Osteoblast (primary cell): ENCODE measurements around the gene TMUB2. TPM values are rescaled to one million over a fixed set of nuclear protein-coding genes. Genes with fewer than 3 reads are reported as not detected.
A peak's percentile ranks its signal among the peaks of the same experiment; 100 is the strongest.

ENCODE experiments used
- DNase-seq: peaks from one replicate; pipeline ENCODE4 v3.0.0; 2011; ENCODE audit warnings: low spot score, mixed read lengths; ENCODE audit not compliant: insufficient read length; ENCODE audit errors: missing footprints
- H2AFZ ChIP-seq: 2 replicates; pipeline ENCODE4 v1.6.0; 2011; ENCODE audit warnings: mild to moderate bottlenecking, low read length
- H3K27ac ChIP-seq: 2 replicates; pipeline ENCODE4 v1.5.1; 2011; ENCODE audit warnings: mild to moderate bottlenecking, low read depth, low read length, moderate library complexity
- H3K27me3 ChIP-seq: 2 replicates; pipeline ENCODE4 v1.6.0; 2012; ENCODE audit warnings: mild to moderate bottlenecking, control low read depth, inconsistent platforms, low read length, moderate library complexity; ENCODE audit not compliant: insufficient read depth
- H3K36me3 ChIP-seq: 2 replicates; pipeline ENCODE4 v1.5.1; 2011; ENCODE audit warnings: mild to moderate bottlenecking, low read length, control low read depth, moderate library complexity; ENCODE audit not compliant: insufficient read depth
- H3K4me1 ChIP-seq: 2 replicates; pipeline ENCODE4 v1.5.1; 2011; ENCODE audit warnings: mild to moderate bottlenecking, low read length, control low read depth, moderate library complexity; ENCODE audit not compliant: insufficient read depth
- H3K4me2 ChIP-seq: 2 replicates; pipeline ENCODE4 v1.6.0; 2011; ENCODE audit warnings: mild to moderate bottlenecking, low read length; ENCODE audit not compliant: insufficient read depth
- H3K4me3 ChIP-seq: fragments of 200-600 bp; sonication (generic); 3 replicates; pipeline ENCODE4 v1.5.1; 2012; ENCODE audit warnings: mild to moderate bottlenecking, low read length, inconsistent platforms; ENCODE audit not compliant: insufficient read depth
- H3K79me2 ChIP-seq: 2 replicates; pipeline ENCODE4 v1.6.0; 2012; ENCODE audit warnings: mild to moderate bottlenecking, low read length, control low read depth, inconsistent platforms; ENCODE audit not compliant: insufficient read depth
- H3K9me3 ChIP-seq: 2 replicates; pipeline ENCODE4 v1.5.1; 2011; ENCODE audit warnings: low read depth, low read length, control low read depth
- H4K20me1 ChIP-seq: 2 replicates; pipeline ENCODE4 v1.6.0; 2012; ENCODE audit warnings: mild to moderate bottlenecking, low read length, control low read depth; ENCODE audit not compliant: insufficient read depth
- CTCF ChIP-seq: IDR thresholded peaks from 2 replicates; pipeline ENCODE4 v1.5.1; 2011; ENCODE audit warnings: mild to moderate bottlenecking, low read depth, low read length, moderate library complexity; ENCODE audit errors: extremely low read depth
- total RNA-seq: library from RNA; depleted of rRNA; stranded (reverse); fragments of >200 nt; gene quantifications from 2 replicates; pipeline ENCODE4 v1.2.3, GENCODE V29; 2012

Gene TMUB2
- total RNA-seq, 1 donor, result 27.9 TPM

GRCh38 chr17:44205962-44206824, 19.4 kb downstream of the TMUB2 start:
- H3K4me1 ChIP-seq, result peaks cover 33% of the 10 kb centered on the region
- peak; percentile 21 for TF ChIP-seq CTCF
- H3K9me3 ChIP-seq, result no peaks in the 10 kb centered on the region
- no peak overlapping the region for H2AFZ ChIP-seq
- DNase-seq, result peak; percentile 58
- H3K27me3 ChIP-seq, result no peaks in the 10 kb centered on the region
- H3K79me2 ChIP-seq, result no peaks in the 10 kb centered on the region
- H3K36me3 ChIP-seq, result peaks cover 41% of the 10 kb centered on the region
- peaks cover 13% of the 10 kb centered on the region for H4K20me1 ChIP-seq
- H3K27ac ChIP-seq, result no peak overlapping the region
- no peak overlapping the region for H3K4me3 ChIP-seq
- H3K4me2 ChIP-seq, result no peak overlapping the region

- no peak overlapping the region for H3K27ac ChIP-seq
- H3K27me3 ChIP-seq, result no peaks in the 10 kb centered on the region
- TF ChIP-seq CTCF, result no peak
- peaks cover 13% of the 10 kb centered on the region for H4K20me1 ChIP-seq
- no peak overlapping the region for H3K4me2 ChIP-seq
- H3K9me3 ChIP-seq, result no peaks in the 10 kb centered on the region
- H3K79me2 ChIP-seq, result no peaks in the 10 kb centered on the region
- no peak overlapping the region for H3K4me3 ChIP-seq
- peaks cover 45% of the 10 kb centered on the region for H3K36me3 ChIP-seq
- no peak overlapping the region for H2AFZ ChIP-seq
- DNase-seq, result no peak
- H3K4me1 ChIP-seq, result peaks cover 33% of the 10 kb centered on the region
Measured at GRCh38 chr17:44206825-44207155, 20.0 kb downstream of the TMUB2 start.

GRCh38 chr17:44207319-44207718, 20.5 kb downstream of the TMUB2 start:
- H3K4me1 ChIP-seq, result peaks cover 33% of the 10 kb centered on the region
- peak; percentile 34 for DNase-seq
- no peaks in the 10 kb centered on the region for H3K79me2 ChIP-seq
- no peak overlapping the region for H2AFZ ChIP-seq
- no peaks in the 10 kb centered on the region for H3K27me3 ChIP-seq
- H3K4me2 ChIP-seq, result no peak overlapping the region
- H4K20me1 ChIP-seq, result peaks cover 13% of the 10 kb centered on the region
- H3K27ac ChIP-seq, result no peak overlapping the region
- TF ChIP-seq CTCF, result no peak
- H3K36me3 ChIP-seq, result peaks cover 45% of the 10 kb centered on the region
- no peaks in the 10 kb centered on the region for H3K9me3 ChIP-seq
- no peak overlapping the region for H3K4me3 ChIP-seq

- peak; percentile 53 for DNase-seq
- no peak overlapping the region for H3K4me2 ChIP-seq
- H4K20me1 ChIP-seq, result peaks cover 13% of the 10 kb centered on the region
- H3K4me3 ChIP-seq, result no peak overlapping the region
- peak overlapping the region; percentile 66 for H3K27ac ChIP-seq
- H3K9me3 ChIP-seq, result no peaks in the 10 kb centered on the region
- no peaks in the 10 kb centered on the region for H3K27me3 ChIP-seq
- H3K79me2 ChIP-seq, result no peaks in the 10 kb centered on the region
- H3K4me1 ChIP-seq, result peaks cover 28% of the 10 kb centered on the region
- no peak for TF ChIP-seq CTCF
- H3K36me3 ChIP-seq, result peaks cover 45% of the 10 kb centered on the region
- H2AFZ ChIP-seq, result no peak overlapping the region
Measured at GRCh38 chr17:44207743-44208142, 21.0 kb downstream of the TMUB2 start.
